Cerebellar nuclear complex (tissue), 1 donor: ENCODE data around the gene ZNRD2.
"Not testable (repeated sequence)": the region's sequence is repeated elsewhere in the genome, so short reads cannot be mapped to it uniquely, and the experiment has no call there.

Source experiments
- DNase-seq, 2 experiments: peaks; one replicate each; lab custom pipeline; 2025; lab: John Stamatoyannopoulos, UW

ZNRD2 gene

DNA sequence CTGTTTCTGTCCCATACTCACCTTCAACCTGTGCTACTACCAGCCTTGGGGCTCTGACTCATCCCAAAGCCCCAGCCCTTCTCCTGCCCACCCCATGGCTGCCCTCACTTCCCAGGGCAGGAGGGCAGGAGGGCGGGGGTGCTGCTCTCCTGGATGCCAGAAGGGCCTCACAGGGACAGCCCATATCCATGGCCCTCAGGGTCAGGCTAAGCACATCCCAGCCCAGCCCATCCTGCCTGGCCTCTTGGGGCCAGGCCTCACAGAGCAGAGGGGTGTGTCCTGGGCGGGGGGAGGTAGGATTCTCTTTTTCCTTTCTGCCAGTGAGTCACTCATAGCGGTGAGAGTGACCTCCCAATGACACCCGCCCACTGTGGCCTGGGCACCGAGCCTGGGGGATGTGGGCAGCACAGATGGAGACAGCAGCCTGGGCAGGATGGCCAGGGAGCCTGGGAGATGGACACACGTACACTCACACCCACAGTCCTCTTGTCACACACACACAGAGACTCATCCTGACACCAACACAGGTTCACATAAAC is 14.5 kb upstream of the ZNRD2 start:
- no peak for DNase-seq

DNA sequence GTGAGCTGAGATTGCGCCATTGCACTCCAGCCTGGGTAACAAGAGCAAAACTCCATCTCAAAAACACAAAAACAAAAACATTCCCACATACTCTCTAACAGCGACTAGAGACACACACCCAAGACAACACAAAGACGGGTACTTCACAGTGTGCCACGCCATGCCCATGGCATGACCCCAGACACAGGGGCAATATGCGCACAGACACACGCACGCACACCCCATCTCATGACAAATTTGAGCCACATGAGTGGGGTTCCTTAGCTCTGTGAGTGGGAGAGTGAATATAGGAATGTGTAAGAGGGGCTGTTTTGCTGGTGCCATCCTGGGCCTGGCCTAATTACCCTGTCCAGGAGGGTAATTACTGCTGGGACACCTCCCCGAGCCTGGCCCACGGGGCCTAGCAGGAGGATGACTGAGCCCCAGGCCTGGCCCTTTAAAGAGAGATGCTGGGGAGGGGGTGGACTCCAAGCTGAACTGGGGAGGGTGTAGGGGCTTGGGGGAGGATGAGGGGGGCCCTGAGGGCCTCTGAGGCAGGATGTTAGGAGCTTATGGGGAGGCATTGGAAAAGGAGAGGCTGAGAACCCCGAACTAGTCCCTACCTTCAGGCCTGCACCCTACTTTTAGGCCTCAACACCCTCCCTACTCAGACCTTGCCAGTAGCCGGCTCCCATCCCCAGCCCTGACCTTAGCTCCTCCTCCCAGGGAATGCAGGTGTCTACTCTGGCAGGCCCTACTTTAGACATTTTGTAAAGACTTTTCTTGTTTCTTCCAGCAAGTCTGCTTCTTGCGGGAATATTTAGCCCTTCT is 13.6 kb upstream of the ZNRD2 start:
- DNase-seq = no peak

GRCh38 chr11:65557280-65558001 is 12.8 kb upstream of the ZNRD2 start:
- no peak for DNase-seq

DNA sequence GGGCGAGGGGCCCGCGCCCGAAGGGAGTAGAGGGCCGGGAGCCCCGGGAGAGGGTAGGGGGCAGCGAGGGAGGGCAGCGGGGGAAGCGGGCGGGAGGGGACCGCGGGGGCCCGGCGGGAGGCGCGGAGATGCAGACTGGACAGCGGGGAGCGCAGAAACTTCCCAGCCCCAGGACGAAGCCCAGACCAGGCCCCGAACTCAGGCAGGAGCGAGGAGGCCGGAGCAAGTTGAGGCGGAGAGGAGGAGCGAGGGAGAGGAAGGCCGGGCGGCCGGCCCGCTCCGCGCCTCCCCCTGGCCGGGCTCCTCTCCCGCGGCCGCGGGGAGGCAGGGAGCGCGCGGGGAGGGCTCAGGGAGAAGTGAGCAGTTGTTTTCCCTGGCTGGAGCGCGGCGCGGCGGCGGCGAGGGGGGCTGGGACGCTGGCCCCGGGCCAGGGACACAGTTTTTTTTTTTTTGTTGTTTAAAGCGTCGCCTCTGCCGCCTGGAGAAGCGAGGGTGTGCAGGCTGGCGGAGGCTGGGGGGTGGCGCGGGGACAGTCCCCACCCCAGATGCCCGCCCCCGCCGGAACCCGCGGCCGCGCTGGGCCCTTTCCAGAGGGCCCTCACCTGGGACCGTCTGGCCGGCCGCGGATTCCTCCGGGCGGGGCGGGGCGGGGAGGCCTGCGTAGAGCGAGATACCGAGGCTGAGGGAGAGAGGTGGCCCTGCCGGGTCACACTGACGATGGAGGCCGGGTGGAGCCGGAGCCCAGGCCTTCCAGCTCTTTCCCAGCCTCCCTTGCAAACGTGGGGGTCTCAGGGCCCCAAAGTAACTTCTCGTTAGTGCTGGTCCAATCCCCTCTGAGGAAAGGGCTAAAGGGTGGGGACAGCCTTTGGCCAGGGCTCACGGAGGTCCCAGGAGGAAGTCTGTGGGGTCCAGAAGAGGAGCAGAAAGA is 12.0 kb upstream of the ZNRD2 start, which contains the start of gene LTBP3:
Gene LTBP3, minus strand, starts transcription at position 358 of the 928 bp plus-strand sequence. CDS start 400 bp downstream, outside the sequence.
- no peak for DNase-seq

GRCh38 chr11:65558930-65559509 is 11.3 kb upstream of the ZNRD2 start:
- peak in 1 of 2 experiments; percentile 19 for DNase-seq

- DNase-seq = no peak
These were observed 10.7 kb upstream of the ZNRD2 start for GRCh38 chr11:65559535-65559934.

DNA sequence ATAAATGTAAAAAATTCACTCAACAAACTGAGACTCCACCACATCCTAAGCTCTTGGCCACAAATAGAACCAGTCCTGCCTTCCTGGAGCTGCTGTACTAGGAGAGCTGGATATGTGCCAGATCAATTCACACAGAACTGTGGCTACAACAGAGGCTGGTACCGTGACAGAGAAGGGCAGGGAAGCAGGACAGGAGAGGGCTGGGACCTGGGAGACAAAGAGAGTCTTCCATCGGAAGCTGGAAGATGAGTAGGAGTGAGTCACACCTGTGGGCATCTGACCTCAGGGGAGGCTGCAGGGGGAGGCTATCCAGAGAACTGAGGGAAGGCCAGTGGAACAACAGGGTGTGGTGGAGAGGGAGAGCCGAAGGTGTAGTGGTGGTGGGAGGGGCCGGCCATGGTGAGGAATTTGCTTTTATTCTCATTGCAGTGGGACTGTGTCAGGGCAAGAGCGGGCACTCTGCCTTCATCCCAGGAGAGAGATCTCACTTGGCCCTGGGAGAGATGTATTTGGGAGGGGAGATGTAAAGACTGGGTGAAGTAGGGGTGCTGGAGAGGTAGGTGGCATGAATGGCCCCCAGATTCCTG is 10.2 kb upstream of the ZNRD2 start:
- peak in 1 of 2 experiments; percentile 20 for DNase-seq

- no peak for DNase-seq
These were observed 9.5 kb upstream of the ZNRD2 start for GRCh38 chr11:65560555-65561418.

GRCh38 chr11:65562020-65562419 is 8.3 kb upstream of the ZNRD2 start:
- DNase-seq = no peak

DNA sequence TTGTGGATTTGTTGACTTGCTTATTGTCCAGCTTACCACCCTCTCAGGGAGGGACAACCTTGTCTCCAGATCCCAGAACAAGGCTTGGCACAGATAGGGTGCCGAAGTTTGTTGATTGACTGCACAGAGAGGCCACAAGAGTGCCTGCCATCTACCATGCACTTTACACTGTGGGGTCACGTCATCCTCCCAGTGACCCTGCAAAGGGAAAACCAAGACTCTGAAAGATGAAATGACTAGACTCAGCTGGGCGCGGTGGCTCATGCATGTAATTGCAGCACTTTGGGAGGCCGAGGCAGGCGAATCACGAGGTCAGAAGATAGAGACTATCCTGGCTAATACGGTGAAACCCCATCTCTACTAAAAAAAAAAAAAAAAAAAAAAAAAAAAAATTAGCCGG is 7.5 kb upstream of the ZNRD2 start:
- no peak for DNase-seq

GRCh38 chr11:65563601-65564000 is 6.7 kb upstream of the ZNRD2 start:
- no peak for DNase-seq

DNA sequence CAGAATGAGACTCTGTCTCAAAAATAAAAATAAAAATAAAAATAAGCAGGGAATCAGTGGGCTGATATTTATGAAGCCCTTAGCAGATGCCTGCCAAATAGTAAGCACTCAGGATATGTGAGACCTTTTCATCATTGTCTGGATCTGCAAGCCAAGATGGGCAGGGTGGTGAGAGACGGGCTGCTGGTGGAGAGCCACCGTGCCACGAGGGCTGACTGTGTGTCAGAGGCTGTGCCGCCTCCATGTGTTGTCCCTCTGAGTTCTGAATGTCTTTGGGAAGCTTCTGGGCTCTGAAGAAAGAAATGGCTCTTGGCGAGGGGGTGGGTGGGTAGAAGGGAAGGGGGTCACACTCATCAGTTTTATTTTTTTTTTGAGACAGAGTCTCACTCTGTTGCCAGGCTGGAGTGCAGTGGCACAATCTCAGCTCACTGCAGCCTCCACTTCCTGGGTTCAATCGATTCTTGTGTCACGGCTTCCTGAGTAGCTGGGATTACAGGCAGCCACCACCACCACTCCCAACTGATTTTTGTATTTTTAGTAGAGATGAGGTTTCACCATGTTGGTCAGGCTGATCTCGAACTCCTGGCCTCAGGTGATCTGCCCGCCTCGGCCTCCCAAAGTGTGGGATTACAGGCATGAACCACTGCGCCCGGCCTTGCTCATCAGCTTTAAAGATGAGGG is 5.3 kb upstream of the ZNRD2 start:
- not testable (repeated sequence) for DNase-seq

- no peak for DNase-seq
These were observed 4.4 kb upstream of the ZNRD2 start for GRCh38 chr11:65565624-65566453.

DNA sequence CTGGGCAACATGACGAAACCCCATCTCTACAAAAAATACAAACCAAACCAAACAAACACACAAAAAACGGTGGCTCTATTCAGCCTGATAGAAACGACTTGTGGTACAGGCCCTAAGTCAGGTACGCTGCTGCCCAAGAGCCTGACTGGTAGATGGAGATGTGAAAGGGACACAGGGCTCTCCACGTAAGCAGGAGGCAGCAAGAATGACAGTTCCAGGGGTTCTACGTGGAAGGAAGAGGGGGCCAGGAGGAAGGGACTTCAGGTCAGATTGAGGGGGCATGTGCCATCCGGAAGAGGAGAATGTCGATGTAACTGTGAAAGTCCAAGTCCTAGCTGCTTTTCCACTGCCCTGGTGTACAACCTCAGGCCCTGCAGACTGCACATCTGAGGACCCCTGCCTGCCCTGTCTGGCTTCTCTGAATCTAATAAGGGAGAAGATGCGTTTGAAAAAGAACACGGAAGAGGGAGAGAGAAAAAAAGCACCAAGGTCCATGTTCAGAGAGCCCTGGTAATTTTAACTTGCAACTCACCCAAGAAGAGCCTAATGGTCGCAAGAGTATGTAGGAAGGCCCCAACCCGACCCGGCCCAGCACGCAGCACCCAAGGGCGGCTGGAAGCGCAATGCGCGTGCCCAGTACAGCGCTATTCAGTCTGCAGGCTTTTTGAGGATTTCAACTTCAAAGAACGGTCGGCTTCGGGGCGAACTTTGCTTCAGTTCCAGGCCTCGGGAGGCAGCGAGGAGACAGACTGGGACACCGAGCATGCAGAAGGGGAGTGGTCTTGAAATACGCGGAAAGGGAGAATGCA is 909 bp upstream of the ZNRD2 start:
- DNase-seq = no peak

DNA sequence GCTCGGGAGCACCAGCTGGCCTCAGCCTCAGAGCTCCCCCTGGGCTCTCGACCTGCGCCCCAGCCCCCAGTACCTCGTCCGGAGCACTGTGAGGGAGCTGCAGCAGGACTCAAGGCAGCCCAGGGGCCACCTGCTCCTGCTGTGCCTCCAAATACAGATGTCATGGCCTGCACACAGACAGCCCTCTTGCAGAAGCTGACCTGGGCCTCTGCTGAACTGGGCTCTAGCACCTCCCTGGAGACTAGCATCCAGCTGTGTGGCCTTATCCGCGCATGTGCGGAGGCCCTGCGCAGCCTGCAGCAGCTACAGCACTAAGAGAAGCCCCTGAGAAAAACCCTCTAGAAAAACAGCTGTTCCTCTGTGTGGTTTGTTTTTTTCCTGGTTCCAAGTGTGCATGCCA is 1.1 kb downstream of the ZNRD2 start:
- DNase-seq = no peak

- DNase-seq = no peak
These were observed 1.7 kb downstream of the ZNRD2 start for GRCh38 chr11:65571940-65572339.

DNA sequence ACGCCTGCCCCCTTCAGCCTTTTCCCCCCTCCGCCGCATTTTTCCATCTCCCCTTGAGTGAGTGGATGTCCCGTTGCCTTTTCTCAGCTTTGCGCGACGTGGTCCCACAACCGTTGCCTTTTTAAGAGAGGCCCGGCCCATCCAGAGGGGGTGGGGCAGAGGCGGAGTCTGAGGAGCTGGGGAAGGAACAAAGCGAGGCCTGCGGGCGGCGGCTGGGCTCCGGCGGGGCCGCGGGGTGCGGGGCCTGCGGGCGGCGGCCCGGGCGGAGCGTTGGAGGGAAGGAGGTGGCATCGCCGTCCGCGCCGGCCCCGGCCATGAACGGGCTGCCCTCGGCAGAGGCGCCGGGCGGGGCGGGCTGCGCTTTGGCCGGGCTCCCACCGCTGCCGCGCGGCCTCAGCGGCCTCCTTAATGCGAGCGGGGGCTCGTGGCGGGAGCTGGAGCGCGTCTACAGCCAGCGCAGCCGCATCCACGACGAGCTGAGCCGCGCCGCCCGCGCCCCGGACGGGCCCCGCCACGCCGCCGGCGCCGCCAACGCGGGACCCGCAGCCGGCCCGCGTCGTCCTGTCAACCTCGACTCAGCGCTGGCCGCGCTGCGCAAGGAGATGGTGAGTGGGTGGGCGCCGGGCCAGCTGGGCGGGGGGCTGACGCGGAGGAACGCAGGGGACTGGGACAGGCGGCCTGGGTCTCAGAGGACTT is 2.2 kb downstream of the ZNRD2 start, which contains the start of gene FAM89B:
Gene FAM89B, plus strand, starts transcription at position 183 of the 696 bp plus-strand sequence. Its CDS starts 132 bp downstream, at position 315.
- peak; percentile 23 to 75 for DNase-seq
